ENCODE measurements around the gene ZNF646.

DNA sequence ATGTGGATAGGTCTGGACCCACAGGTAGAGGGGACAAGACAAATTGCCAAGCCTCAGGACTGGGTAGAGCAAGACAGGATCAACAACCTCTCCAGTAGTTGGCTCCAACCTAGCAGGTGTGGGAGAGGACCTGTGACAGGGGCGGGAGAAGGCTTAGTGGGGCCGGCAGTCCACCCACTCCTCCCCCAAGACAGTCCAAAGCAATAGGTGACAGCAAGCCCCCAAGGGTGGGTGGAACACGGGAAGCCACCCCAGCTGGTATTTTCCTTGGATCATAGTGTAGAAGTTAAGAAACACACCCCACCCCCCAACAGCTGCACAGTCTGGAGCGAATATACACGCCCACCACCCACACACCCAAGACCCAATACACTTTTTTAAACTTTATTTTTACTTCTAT lies 45.0 kb upstream of the ZNF646 start:
- TF ChIP-seq POLR2AphosphoS5 (IDR thresholded peaks at IDR 0.05) (no peak), POLR2A (IDR thresholded peaks at IDR 0.05) (no peak)
- TF ChIP-seq, protein P1, sequence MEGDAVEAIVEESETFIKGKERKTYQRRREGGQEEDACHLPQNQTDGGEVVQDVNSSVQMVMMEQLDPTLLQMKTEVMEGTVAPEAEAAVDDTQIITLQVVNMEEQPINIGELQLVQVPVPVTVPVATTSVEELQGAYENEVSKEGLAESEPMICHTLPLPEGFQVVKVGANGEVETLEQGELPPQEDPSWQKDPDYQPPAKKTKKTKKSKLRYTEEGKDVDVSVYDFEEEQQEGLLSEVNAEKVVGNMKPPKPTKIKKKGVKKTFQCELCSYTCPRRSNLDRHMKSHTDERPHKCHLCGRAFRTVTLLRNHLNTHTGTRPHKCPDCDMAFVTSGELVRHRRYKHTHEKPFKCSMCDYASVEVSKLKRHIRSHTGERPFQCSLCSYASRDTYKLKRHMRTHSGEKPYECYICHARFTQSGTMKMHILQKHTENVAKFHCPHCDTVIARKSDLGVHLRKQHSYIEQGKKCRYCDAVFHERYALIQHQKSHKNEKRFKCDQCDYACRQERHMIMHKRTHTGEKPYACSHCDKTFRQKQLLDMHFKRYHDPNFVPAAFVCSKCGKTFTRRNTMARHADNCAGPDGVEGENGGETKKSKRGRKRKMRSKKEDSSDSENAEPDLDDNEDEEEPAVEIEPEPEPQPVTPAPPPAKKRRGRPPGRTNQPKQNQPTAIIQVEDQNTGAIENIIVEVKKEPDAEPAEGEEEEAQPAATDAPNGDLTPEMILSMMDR (IDR thresholded peaks at IDR 0.05) = no peak

Measured in prostate gland (tissue), 2 donors.